IPS-11a (cell line): ENCODE measurements around the gene OR5T3.
"Not testable (repeated sequence)": the region's sequence is repeated elsewhere in the genome, so short reads cannot be mapped to it uniquely, and the experiment has no call there.

Experiments
- H3K4me3 ChIP-seq: one replicate; pipeline ENCODE4 v1.5.1; 2013; ENCODE audit warnings: low read depth, low read length, control low read depth

The OR5T3 gene

GRCh38 chr11:56251954-56252353, at the start of gene OR5T3:
Gene OR5T3 (plus strand): TSS chr11:56252254. CDS start chr11:56252254, 0 bp downstream.
- H3K4me3 ChIP-seq, result no peak within 1 kb of the TSS

- H3K4me3 ChIP-seq, result no peak overlapping the region
These were observed 44.3 kb upstream of the OR5T3 start for GRCh38 chr11:56207790-56208189.

DNA sequence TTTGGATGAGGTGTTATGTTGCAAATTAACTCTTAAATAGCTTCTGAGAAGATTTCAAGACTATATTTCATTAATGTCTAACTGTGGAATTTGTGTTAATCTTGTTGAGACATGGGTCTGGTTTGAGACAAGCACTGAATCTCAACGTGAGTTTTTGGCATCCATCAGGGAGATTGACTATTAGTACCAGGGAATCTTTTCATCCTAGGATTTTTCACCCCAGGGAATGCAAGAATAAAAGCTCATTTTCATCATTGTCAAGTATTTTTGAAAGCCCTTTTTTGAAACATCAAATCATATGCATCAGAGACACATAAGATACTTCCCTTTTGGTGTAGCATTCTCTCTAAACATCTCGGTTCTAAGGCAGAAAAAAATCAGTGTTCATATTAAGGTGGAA, 37.5 kb upstream of the OR5T3 start:
- no peak overlapping the region for H3K4me3 ChIP-seq

DNA sequence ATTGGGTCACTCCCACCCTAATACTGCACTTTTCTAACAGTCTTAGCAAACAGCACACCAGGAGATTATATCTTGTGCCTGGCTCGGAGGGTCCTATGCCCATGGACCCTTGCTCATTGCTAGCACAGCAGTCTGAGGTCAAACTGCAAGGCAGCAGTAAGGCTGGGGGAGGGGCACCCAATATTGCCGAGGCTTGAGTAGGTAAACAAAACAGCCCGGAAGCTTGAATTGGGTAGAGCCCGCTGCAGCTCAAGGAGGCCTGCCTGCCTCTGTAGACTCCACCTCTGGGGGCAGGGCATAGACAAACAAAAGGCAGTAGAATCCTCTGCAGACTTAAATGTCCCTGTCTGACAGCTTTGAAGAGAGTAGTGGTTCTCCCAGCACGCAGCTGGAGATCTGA, 32.3 kb upstream of the OR5T3 start:
- not testable (repeated sequence) for H3K4me3 ChIP-seq

GRCh38 chr11:56234155-56234554, 17.9 kb upstream of the OR5T3 start, which contains the start of gene OR5T2:
Gene OR5T2 (minus strand): TSS chr11:56234255. CDS start chr11:56233062, 1,193 bp downstream.
- H3K4me3 ChIP-seq, result no peak within 1 kb of the TSS

- H3K4me3 ChIP-seq, result no peak overlapping the region
These were observed 19.0 kb downstream of the OR5T3 start for GRCh38 chr11:56271092-56271491.

GRCh38 chr11:56273854-56274253, 21.8 kb downstream of the OR5T3 start, which contains the start of gene OR5T1:
Gene OR5T1 (plus strand): TSS chr11:56274154. CDS start chr11:56275639, 1,485 bp downstream.
- H3K4me3 ChIP-seq, result no peak within 1 kb of the TSS

DNA sequence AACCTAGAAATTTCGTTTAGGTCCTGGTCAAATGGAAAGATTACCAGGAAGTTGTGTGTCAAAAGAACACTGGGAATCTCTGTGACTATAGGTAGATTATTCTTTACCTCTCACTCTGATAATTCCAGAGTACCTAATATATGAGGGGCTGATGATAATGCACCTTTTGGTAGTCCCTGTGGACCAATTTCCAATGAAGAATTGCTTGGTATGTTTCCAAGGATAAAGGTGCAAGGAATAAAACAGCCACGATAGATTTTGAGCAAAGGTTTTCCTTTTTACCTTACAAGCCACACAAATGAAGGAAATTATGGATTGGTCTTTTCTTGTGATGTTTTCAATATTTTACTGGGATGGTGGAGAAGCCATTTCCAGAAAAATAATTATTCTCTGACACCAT, 40.1 kb downstream of the OR5T3 start, which contains the start of gene OR8H1:
Gene OR8H1, minus strand, starts transcription at position 101 of the 400 bp plus-strand sequence. CDS start 1,192 bp downstream, outside the sequence.
- H3K4me3 ChIP-seq, result no peak within 1 kb of the TSS

DNA sequence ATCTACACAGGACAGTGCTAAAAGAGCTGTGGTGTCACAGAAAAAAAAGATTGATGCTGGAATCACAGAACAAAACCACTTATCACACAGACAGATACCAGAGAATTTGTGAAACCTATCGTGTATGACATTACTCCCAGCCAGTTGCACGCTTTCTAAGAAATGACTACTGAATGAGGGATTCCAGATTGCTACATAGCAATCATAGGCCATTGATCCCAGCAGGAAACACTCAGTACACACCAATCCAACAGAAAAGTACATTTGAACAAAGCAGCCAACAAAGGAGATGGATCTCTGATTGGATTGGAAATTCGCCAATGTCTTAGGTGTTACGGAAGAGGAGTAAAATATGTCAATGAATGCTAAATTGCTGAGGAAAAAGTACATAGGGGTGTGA, 44.8 kb downstream of the OR5T3 start:
- H3K4me3 ChIP-seq, result no peak overlapping the region
